C4-2B (cell line): ENCODE results near the gene DLGAP1.

Experiments used
- ZFX ChIP-seq: fragments of 450-650 bp; IDR thresholded peaks from 2 replicates; pipeline ENCODE4 v1.6.1; 2017
- TF ChIP-seq, protein P1 (sequence below): fragments of 450-650 bp; conservative IDR thresholded peaks from 2 replicates; pipeline ENCODE4 v1.5.1; 2017; ENCODE audit warnings: mild to moderate bottlenecking

DNA sequence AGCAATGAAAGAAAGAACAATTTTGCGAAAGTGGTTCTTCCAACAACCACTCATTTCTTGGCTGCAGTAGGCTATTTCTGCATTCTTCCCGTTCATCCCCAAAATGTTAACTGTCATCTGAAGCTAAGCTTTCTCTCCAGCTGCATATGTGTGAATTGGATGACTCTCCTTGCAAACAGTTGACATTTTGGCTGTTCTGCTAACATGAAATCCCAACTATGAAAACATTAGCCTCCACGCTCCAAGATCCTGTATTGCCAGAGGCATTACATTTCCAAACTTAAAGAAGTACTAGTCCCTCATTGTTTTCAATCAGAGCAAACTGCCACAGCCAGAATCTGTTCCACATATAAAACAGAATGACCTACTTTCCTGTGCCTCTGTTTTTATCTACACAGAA is 916.7 kb downstream of the DLGAP1 start:
- TF ChIP-seq, protein P1, sequence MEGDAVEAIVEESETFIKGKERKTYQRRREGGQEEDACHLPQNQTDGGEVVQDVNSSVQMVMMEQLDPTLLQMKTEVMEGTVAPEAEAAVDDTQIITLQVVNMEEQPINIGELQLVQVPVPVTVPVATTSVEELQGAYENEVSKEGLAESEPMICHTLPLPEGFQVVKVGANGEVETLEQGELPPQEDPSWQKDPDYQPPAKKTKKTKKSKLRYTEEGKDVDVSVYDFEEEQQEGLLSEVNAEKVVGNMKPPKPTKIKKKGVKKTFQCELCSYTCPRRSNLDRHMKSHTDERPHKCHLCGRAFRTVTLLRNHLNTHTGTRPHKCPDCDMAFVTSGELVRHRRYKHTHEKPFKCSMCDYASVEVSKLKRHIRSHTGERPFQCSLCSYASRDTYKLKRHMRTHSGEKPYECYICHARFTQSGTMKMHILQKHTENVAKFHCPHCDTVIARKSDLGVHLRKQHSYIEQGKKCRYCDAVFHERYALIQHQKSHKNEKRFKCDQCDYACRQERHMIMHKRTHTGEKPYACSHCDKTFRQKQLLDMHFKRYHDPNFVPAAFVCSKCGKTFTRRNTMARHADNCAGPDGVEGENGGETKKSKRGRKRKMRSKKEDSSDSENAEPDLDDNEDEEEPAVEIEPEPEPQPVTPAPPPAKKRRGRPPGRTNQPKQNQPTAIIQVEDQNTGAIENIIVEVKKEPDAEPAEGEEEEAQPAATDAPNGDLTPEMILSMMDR, result no peak
- no peak for TF ChIP-seq ZFX
